GM20000 (cell line): ENCODE results near the gene TRIM23.

Experiments
- DNase-seq: peaks from one replicate; pipeline ENCODE4 v3.0.0; 2012; ENCODE audit warnings: low spot score
- CTCF ChIP-seq: IDR thresholded peaks from 2 replicates; pipeline ENCODE4 v1.5.1; 2012; ENCODE audit warnings: mild to moderate bottlenecking, control low read depth; ENCODE audit errors: extremely low read depth, missing control alignments

The TRIM23 gene

DNA sequence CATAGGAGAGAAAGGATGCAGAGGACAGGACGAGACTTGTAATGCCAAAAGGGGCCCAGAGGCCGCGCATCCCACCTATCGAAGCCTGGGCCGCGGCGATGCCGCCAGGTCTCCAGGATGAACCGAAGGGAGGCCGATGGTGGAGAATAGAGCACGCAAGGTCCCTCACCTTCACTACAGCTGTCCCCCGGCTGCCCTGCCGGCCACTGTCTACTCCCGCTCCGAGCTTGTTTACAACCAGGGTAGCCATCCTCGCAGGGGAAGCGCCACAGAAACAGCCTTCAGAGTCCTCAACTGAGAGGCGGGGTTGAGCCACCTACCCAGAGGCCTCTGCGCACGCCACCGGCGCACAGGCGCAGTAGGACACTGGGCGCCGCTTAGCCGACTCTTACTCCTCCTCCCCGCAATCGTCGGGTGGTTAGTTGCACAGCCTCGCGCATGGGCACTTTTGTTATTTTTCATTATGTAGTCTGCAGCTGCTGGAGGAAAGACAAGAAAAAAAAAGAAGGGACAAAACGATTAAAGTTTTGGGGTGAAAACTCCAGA is at the start of gene TRIM23:
TRIM23 (minus strand) TSS at position 309 of the 546 bp plus-strand sequence; CDS start at position 250, 59 bp downstream.
- peak; percentile 83 for DNase-seq
- no peak for TF ChIP-seq CTCF

GRCh38 chr5:65672796-65673195 is 48.7 kb upstream of the TRIM23 start:
- TF ChIP-seq CTCF = no peak
- no peak for DNase-seq

- no peak for DNase-seq
- no peak for TF ChIP-seq CTCF
These were observed 44.6 kb upstream of the TRIM23 start for GRCh38 chr5:65668696-65669095.

- no peak for TF ChIP-seq CTCF
- no peak for DNase-seq
These were observed 39.8 kb upstream of the TRIM23 start for GRCh38 chr5:65663804-65664521.

DNA sequence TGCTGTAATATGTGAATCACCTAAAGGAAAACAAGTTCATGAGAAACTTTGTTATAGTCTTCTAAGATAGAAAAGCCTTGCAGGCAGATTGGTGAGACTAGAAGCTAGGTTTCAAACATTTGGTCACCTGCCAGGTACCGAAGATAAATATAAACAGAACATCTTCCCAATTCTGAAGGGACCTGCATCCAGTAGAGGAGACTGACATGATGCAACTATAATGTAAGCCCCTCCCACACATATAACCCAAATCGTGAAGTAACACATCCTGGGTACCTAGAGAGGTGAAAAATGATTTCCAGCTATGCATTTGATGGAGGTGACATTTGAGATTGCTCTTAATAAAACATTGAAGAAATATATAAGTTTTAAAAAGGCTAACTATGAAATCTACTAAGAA is 30.6 kb upstream of the TRIM23 start:
- no peak for TF ChIP-seq CTCF
- DNase-seq = no peak

DNA sequence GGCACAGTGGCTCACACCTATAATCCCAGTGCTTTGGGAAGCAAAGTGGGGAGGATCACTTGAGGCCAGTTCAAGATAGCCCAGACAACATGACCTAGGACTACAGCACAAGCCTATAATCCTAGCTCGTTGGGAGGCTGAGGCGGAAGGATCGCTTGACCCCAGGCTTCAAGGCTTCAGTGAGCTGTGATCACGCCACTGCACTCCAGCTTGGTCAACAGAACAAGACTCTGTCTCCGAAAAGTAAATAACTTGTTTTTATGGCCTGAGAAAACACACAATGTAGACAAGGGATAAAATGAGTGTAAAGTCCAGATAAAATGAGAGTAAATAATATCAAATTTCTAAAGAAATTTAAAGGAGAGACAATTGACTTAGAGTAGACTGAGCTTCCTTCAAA is 27.0 kb upstream of the TRIM23 start:
- no peak for TF ChIP-seq CTCF

GRCh38 chr5:65647941-65648340 is 23.8 kb upstream of the TRIM23 start:
- DNase-seq = no peak
- TF ChIP-seq CTCF = no peak

More for the DNA sequence above, 27.0 kb upstream of the TRIM23 start:
- no peak for DNase-seq
